ENCODE measurements around the gene FCN3. TPM values are rescaled to one million over a fixed set of nuclear protein-coding genes. Genes with fewer than 3 reads are reported as not detected.
A peak's percentile ranks its signal among the peaks of the same experiment; 100 is the strongest.

The FCN3 gene
- total and polyA plus RNA-seq, 2 experiments from 2014 or later = not detected

- Histone ChIP-seq H2AFZ (no peak overlapping the region), H3K4me1 (ENCODE audit: insufficient read depth) (peaks cover 8% of the 10 kb centered on the region), H3K9me2 (replicated peaks; ENCODE audit: insufficient read depth) (no peaks in the 10 kb centered on the region), H3K4me3 (no peak overlapping the region), H3K36me3 (replicated peaks; ENCODE audit: insufficient read depth, low read depth) (no peaks in the 10 kb centered on the region), H3K27ac (no peak overlapping the region), H4K20me1 (ENCODE audit: insufficient read depth, poor library complexity, severe bottlenecking) (no peaks in the 10 kb centered on the region), H3K4me2 (no peak overlapping the region), H3K9me3 (ENCODE audit: low read depth) (no peaks in the 10 kb centered on the region), H3K79me2 (no peaks in the 10 kb centered on the region), H3K27me3 (no peaks in the 10 kb centered on the region)
- TF ChIP-seq EZH2 (IDR thresholded peaks at IDR 0.05; ENCODE audit: borderline replicate concordance) (no peak), EZH2phosphoT487 (IDR thresholded peaks at IDR 0.05; ENCODE audit: low read depth, severe bottlenecking, unreplicated experiment) (no peak), CTCF (IDR thresholded peaks at IDR 0.05; ENCODE audit: poor library complexity) (peak; percentile 98)
- 14% methylated on average over 10 of the region's 10 CpGs for WGBS (ENCODE audit: low lambda C conversion rate, missing lambda C conversion rate)
- DNase-seq (ENCODE audit: low spot score) = peak; percentile 79
These were observed 21.0 kb upstream of the FCN3 start for GRCh38 chr1:27395441-27396195.

GRCh38 chr1:27394925-27395324, 20.3 kb upstream of the FCN3 start:
- Histone ChIP-seq H3K27me3 (no peaks in the 10 kb centered on the region), H3K36me3 (replicated peaks; ENCODE audit: insufficient read depth, low read depth) (no peaks in the 10 kb centered on the region), H2AFZ (no peak overlapping the region), H3K4me2 (no peak overlapping the region), H3K9me2 (replicated peaks; ENCODE audit: insufficient read depth) (no peaks in the 10 kb centered on the region), H3K79me2 (no peaks in the 10 kb centered on the region), H3K4me1 (ENCODE audit: insufficient read depth) (peaks cover 8% of the 10 kb centered on the region), H3K9me3 (ENCODE audit: low read depth) (no peaks in the 10 kb centered on the region), H3K27ac (no peak overlapping the region), H3K4me3 (no peak overlapping the region), H4K20me1 (ENCODE audit: insufficient read depth, poor library complexity, severe bottlenecking) (no peaks in the 10 kb centered on the region)
- DNase-seq (ENCODE audit: low spot score) = no peak
- WGBS (ENCODE audit: low lambda C conversion rate, missing lambda C conversion rate) = 80% methylated on average over 1 of the region's 1 CpG
- TF ChIP-seq EZH2phosphoT487 (IDR thresholded peaks at IDR 0.05; ENCODE audit: low read depth, severe bottlenecking, unreplicated experiment) (no peak), EZH2 (IDR thresholded peaks at IDR 0.05; ENCODE audit: borderline replicate concordance) (no peak), CTCF (IDR thresholded peaks at IDR 0.05; ENCODE audit: poor library complexity) (no peak)

- no peaks in the 10 kb centered on the region for H3K9me3 ChIP-seq (ENCODE audit: low read depth)
- no peaks in the 10 kb centered on the region for H4K20me1 ChIP-seq (ENCODE audit: insufficient read depth, poor library complexity, severe bottlenecking)
- DNase-seq (ENCODE audit: low spot score) = no peak
- no peak overlapping the region for H2AFZ ChIP-seq
- no peak overlapping the region for H3K27ac ChIP-seq
- TF ChIP-seq EZH2 (IDR thresholded peaks at IDR 0.05; ENCODE audit: borderline replicate concordance) (no peak), CTCF (IDR thresholded peaks at IDR 0.05; ENCODE audit: poor library complexity) (no peak)
- H3K79me2 ChIP-seq = no peaks in the 10 kb centered on the region
- H3K4me1 ChIP-seq (ENCODE audit: insufficient read depth) = peaks cover 8% of the 10 kb centered on the region
- 99% methylated on average over 9 of the region's 9 CpGs for WGBS (ENCODE audit: low lambda C conversion rate, missing lambda C conversion rate)
- no peaks in the 10 kb centered on the region for H3K9me2 ChIP-seq (replicated peaks; ENCODE audit: insufficient read depth)
- no peaks in the 10 kb centered on the region for H3K36me3 ChIP-seq (replicated peaks; ENCODE audit: insufficient read depth, low read depth)
- H3K4me2 ChIP-seq = no peak overlapping the region
- H3K27me3 ChIP-seq = no peaks in the 10 kb centered on the region
- no peak overlapping the region for H3K4me3 ChIP-seq
These were observed 19.6 kb upstream of the FCN3 start for GRCh38 chr1:27394282-27394658.

All from hepatocyte (in vitro differentiated cells).